ENCODE measurements around the gene NWD2.

DNA sequence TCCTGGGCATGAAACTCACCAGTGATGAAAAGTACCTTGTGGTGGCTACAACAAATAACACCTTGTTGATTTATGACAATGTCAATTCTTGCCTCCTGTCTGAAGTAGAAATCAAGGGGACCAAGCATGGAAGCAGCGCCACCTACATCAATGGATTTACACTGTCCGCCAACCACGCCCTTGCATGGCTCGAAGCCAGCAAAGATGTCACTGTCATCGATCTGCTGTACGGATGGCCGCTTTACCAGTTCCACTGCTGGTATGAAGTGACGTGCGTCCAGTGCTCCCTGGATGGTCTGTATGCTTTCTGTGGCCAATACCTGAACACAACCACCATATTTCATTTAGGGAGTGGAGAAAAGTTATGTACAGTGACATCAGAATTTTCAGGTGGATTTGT lies 200.5 kb downstream of the NWD2 start:
- TF ChIP-seq, protein P1, sequence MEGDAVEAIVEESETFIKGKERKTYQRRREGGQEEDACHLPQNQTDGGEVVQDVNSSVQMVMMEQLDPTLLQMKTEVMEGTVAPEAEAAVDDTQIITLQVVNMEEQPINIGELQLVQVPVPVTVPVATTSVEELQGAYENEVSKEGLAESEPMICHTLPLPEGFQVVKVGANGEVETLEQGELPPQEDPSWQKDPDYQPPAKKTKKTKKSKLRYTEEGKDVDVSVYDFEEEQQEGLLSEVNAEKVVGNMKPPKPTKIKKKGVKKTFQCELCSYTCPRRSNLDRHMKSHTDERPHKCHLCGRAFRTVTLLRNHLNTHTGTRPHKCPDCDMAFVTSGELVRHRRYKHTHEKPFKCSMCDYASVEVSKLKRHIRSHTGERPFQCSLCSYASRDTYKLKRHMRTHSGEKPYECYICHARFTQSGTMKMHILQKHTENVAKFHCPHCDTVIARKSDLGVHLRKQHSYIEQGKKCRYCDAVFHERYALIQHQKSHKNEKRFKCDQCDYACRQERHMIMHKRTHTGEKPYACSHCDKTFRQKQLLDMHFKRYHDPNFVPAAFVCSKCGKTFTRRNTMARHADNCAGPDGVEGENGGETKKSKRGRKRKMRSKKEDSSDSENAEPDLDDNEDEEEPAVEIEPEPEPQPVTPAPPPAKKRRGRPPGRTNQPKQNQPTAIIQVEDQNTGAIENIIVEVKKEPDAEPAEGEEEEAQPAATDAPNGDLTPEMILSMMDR (IDR thresholded peaks at IDR 0.05; ENCODE audit: poor library complexity, severe bottlenecking), result no peak
- no peak for TF ChIP-seq EZH2 (IDR thresholded peaks at IDR 0.05; ENCODE audit: borderline replicate concordance, insufficient read depth, low read length, poor library complexity, severe bottlenecking)
- TF ChIP-seq RAD21 (conservative IDR thresholded peaks at IDR 0.05), result no peak
- no peak for TF ChIP-seq POLR2AphosphoS5 (IDR thresholded peaks at IDR 0.05)
- TF ChIP-seq EP300 (conservative IDR thresholded peaks at IDR 0.05; ENCODE audit: poor library complexity, severe bottlenecking), result no peak
- no peak for TF ChIP-seq REST (IDR thresholded peaks at IDR 0.05; ENCODE audit: borderline replicate concordance)
- TF ChIP-seq SMC3 (conservative IDR thresholded peaks at IDR 0.05; ENCODE audit: poor library complexity), result no peak
